Measurements from ENCODE around the gene CACNB3.
A peak's percentile ranks its signal among the peaks of the same experiment; 100 is the strongest.

Gene CACNB3

DNA sequence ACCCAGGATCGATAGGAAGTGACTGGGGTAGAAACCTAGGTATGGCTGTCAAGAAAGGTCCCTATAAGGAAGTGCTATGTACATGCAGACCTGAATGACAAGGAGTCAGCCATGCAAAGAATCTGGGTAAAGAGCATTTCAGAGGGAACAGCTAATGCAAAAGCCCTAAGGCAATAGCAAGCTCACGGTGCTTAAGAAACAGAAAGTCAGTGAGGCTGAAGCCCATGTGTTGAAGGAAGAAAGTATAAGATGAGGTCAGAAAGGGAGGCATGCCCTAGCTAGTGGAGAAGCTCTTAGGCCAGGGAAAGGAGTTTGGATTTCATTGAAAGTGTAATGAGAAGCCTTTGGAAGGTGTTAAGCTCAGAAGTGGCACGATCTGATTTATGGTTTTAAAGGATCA lies 23.4 kb upstream of the CACNB3 start:
- H3K27ac ChIP-seq, result no peak overlapping the region
- H3K27me3 ChIP-seq (ENCODE audit: control insufficient read depth, insufficient read depth, low read length), result no peaks in the 10 kb centered on the region
- no peak overlapping the region for H2AFZ ChIP-seq
- H3K4me1 ChIP-seq, result no peaks in the 10 kb centered on the region
- no peak for TF ChIP-seq CTCF (IDR thresholded peaks at IDR 0.05)
- H3K4me2 ChIP-seq (ENCODE audit: low read length), result no peak overlapping the region
- H3K36me3 ChIP-seq (ENCODE audit: control insufficient read depth, insufficient read depth, low read length), result no peaks in the 10 kb centered on the region
- no peak overlapping the region for H3K4me3 ChIP-seq (ENCODE audit: low read depth, low read length)
- no peaks in the 10 kb centered on the region for H3K9me3 ChIP-seq (ENCODE audit: control insufficient read depth, low read length)
- no peak overlapping the region for H3K9ac ChIP-seq
- peaks cover 2% of the 10 kb centered on the region for H3K79me2 ChIP-seq

- peak; percentile 97 for TF ChIP-seq CTCF (IDR thresholded peaks at IDR 0.05)
- Histone ChIP-seq H3K4me2 (ENCODE audit: low read length) (no peak overlapping the region), H2AFZ (peak overlapping the region; percentile 0), H3K27me3 (ENCODE audit: control insufficient read depth, insufficient read depth, low read length) (no peaks in the 10 kb centered on the region), H3K36me3 (ENCODE audit: control insufficient read depth, insufficient read depth, low read length) (no peaks in the 10 kb centered on the region), H3K9ac (no peak overlapping the region), H3K4me1 (no peaks in the 10 kb centered on the region), H3K9me3 (ENCODE audit: control insufficient read depth, low read length) (no peaks in the 10 kb centered on the region), H3K79me2 (no peaks in the 10 kb centered on the region), H3K4me3 (ENCODE audit: low read depth, low read length) (no peak overlapping the region), H3K27ac (no peak overlapping the region)
These were observed 22.5 kb upstream of the CACNB3 start for GRCh38 chr12:48795550-48796455.

- Histone ChIP-seq H3K4me2 (ENCODE audit: low read length) (no peak overlapping the region), H3K9ac (no peak overlapping the region), H3K27me3 (ENCODE audit: control insufficient read depth, insufficient read depth, low read length) (no peaks in the 10 kb centered on the region), H3K9me3 (ENCODE audit: control insufficient read depth, low read length) (no peaks in the 10 kb centered on the region), H3K27ac (no peak overlapping the region), H2AFZ (no peak overlapping the region), H3K79me2 (no peaks in the 10 kb centered on the region), H3K4me3 (ENCODE audit: low read depth, low read length) (no peak overlapping the region), H3K36me3 (ENCODE audit: control insufficient read depth, insufficient read depth, low read length) (no peaks in the 10 kb centered on the region), H3K4me1 (no peaks in the 10 kb centered on the region)
- no peak for TF ChIP-seq CTCF (IDR thresholded peaks at IDR 0.05)
These were observed 21.3 kb upstream of the CACNB3 start for GRCh38 chr12:48796976-48797375.

GRCh38 chr12:48800457-48800856 lies 17.8 kb upstream of the CACNB3 start:
- Histone ChIP-seq H2AFZ (no peak overlapping the region), H3K4me3 (ENCODE audit: low read depth, low read length) (no peak overlapping the region), H3K27ac (no peak overlapping the region), H3K36me3 (ENCODE audit: control insufficient read depth, insufficient read depth, low read length) (no peaks in the 10 kb centered on the region), H3K27me3 (ENCODE audit: control insufficient read depth, insufficient read depth, low read length) (no peaks in the 10 kb centered on the region), H3K9ac (no peak overlapping the region), H3K4me1 (no peaks in the 10 kb centered on the region), H3K79me2 (no peaks in the 10 kb centered on the region), H3K9me3 (ENCODE audit: control insufficient read depth, low read length) (no peaks in the 10 kb centered on the region), H3K4me2 (ENCODE audit: low read length) (no peak overlapping the region)
- no peak for TF ChIP-seq CTCF (IDR thresholded peaks at IDR 0.05)

DNA sequence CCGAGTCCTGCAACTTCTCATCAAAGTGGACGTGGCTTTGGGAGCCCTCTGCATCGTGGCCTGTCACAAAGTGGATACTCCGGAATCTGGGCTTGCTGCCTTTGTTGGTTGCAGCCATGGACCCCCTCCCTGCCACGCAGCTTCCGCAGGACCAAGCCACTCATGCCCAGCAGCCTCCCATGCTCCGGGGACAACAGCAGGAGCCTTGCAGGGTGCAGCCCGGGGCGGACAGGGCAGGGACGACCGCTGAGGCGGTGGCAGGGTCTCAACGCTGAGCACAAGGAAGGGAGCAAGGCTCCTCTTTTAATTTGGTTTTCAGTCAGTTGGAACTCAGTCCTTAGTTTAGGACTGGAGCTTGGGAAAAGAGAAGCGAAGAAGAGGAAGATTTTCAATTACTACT lies 17.3 kb upstream of the CACNB3 start:
- H3K27me3 ChIP-seq (ENCODE audit: control insufficient read depth, insufficient read depth, low read length), result no peaks in the 10 kb centered on the region
- H3K4me3 ChIP-seq (ENCODE audit: low read depth, low read length), result no peak overlapping the region
- no peaks in the 10 kb centered on the region for H3K4me1 ChIP-seq
- no peaks in the 10 kb centered on the region for H3K36me3 ChIP-seq (ENCODE audit: control insufficient read depth, insufficient read depth, low read length)
- H3K9ac ChIP-seq, result no peak overlapping the region
- H3K4me2 ChIP-seq (ENCODE audit: low read length), result no peak overlapping the region
- TF ChIP-seq CTCF (IDR thresholded peaks at IDR 0.05), result no peak
- no peak overlapping the region for H2AFZ ChIP-seq
- no peak overlapping the region for H3K27ac ChIP-seq
- no peaks in the 10 kb centered on the region for H3K79me2 ChIP-seq
- no peaks in the 10 kb centered on the region for H3K9me3 ChIP-seq (ENCODE audit: control insufficient read depth, low read length)

Measured in parathyroid adenoma (tissue), 2 donors.